Hepatocyte (in vitro differentiated cells): ENCODE results near the gene SNX27.

Experiments used
- EZH2 ChIP-seq: fragments of 200-600 bp; sonication (generic); IDR thresholded peaks from 2 replicates; pipeline ENCODE4 v1.6.1; 2016; ENCODE audit warnings: antibody characterized with exemption, mild to moderate bottlenecking, borderline replicate concordance
- TF ChIP-seq, protein P1 (sequence below): fragments of 200-600 bp; sonication (generic); IDR thresholded peaks from 2 replicates; pipeline ENCODE4 v1.5.1; 2016; ENCODE audit warnings: antibody characterized with exemption, mild to moderate bottlenecking; ENCODE audit not compliant: poor library complexity

DNA sequence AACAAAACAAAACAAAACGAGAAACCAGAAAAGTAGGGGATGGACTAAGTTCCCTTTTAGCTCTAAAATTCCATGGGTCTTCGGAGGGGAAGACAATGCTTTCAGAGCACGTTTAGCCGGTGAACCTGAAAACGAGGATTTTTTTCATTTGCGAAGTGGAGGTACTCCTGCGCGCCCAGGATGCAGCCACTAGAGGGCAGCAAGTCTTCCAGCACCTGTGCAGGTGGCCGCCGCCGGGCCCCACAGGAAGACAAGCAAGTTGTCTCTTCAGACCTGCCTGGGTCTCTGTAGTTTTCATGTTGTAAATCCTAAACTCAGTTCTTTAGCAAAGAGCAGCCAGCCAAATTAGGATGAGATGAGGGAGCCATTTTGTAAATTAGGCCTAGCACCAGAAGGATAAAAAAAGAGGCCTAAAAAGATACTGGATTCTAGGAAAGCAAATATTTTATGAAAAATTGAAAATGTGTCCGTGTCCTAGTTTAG lies 17.7 kb upstream of the SNX27 start:
- TF ChIP-seq, protein P1, sequence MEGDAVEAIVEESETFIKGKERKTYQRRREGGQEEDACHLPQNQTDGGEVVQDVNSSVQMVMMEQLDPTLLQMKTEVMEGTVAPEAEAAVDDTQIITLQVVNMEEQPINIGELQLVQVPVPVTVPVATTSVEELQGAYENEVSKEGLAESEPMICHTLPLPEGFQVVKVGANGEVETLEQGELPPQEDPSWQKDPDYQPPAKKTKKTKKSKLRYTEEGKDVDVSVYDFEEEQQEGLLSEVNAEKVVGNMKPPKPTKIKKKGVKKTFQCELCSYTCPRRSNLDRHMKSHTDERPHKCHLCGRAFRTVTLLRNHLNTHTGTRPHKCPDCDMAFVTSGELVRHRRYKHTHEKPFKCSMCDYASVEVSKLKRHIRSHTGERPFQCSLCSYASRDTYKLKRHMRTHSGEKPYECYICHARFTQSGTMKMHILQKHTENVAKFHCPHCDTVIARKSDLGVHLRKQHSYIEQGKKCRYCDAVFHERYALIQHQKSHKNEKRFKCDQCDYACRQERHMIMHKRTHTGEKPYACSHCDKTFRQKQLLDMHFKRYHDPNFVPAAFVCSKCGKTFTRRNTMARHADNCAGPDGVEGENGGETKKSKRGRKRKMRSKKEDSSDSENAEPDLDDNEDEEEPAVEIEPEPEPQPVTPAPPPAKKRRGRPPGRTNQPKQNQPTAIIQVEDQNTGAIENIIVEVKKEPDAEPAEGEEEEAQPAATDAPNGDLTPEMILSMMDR, result peak; percentile 95
- TF ChIP-seq EZH2, result no peak
